DND-41 (cell line): ENCODE data around the gene MAN2A1.

Source experiments
- EZH2 ChIP-seq: IDR thresholded peaks from 3 replicates; pipeline ENCODE4 v1.6.1; 2012; ENCODE audit warnings: borderline replicate concordance, low read depth, mild to moderate bottlenecking, moderate library complexity, low read length, inconsistent platforms; ENCODE audit not compliant: severe bottlenecking
- TF ChIP-seq, protein P1 (sequence below): IDR thresholded peaks from 2 replicates; pipeline ENCODE4 v1.5.1; 2012; ENCODE audit warnings: borderline replicate concordance, low read length, moderate library complexity, mild to moderate bottlenecking; ENCODE audit not compliant: poor library complexity, severe bottlenecking; ENCODE audit errors: extremely low read depth

- TF ChIP-seq, protein P1, sequence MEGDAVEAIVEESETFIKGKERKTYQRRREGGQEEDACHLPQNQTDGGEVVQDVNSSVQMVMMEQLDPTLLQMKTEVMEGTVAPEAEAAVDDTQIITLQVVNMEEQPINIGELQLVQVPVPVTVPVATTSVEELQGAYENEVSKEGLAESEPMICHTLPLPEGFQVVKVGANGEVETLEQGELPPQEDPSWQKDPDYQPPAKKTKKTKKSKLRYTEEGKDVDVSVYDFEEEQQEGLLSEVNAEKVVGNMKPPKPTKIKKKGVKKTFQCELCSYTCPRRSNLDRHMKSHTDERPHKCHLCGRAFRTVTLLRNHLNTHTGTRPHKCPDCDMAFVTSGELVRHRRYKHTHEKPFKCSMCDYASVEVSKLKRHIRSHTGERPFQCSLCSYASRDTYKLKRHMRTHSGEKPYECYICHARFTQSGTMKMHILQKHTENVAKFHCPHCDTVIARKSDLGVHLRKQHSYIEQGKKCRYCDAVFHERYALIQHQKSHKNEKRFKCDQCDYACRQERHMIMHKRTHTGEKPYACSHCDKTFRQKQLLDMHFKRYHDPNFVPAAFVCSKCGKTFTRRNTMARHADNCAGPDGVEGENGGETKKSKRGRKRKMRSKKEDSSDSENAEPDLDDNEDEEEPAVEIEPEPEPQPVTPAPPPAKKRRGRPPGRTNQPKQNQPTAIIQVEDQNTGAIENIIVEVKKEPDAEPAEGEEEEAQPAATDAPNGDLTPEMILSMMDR, result no peak
- TF ChIP-seq EZH2, result no peak
Measured at GRCh38 chr5:109676920-109677319, 12.8 kb upstream of the MAN2A1 start.
